TTC549 (cell line): ENCODE measurements around the gene VARS2.
"Not testable (repeated sequence)": the region's sequence is repeated elsewhere in the genome, so short reads cannot be mapped to it uniquely, and the experiment has no call there.

Experiments
- FAIRE-seq: peaks from 2 replicates; lab custom pipeline; 2012; peaks lifted over from hg19 to GRCh38; lab: Jason Lieb, UNC

Gene VARS2

GRCh38 chr6:30914076-30914853, at the start of gene VARS2:
Gene VARS2, plus strand, starts transcription at chr6:30914238. Its CDS starts 599 bp downstream, at chr6:30914837.
- FAIRE-seq: no peak

- no peak for FAIRE-seq
These were observed 49.7 kb upstream of the VARS2 start for GRCh38 chr6:30864325-30864724.

- FAIRE-seq: not testable (repeated sequence)
These were observed 44.7 kb upstream of the VARS2 start for GRCh38 chr6:30869241-30869749.

- FAIRE-seq: no peak
These were observed 43.5 kb upstream of the VARS2 start for GRCh38 chr6:30870546-30870945.

- FAIRE-seq: no peak
These were observed 42.4 kb upstream of the VARS2 start for GRCh38 chr6:30871592-30872183.

- no peak for FAIRE-seq
These were observed 40.8 kb upstream of the VARS2 start for GRCh38 chr6:30873137-30873640.

GRCh38 chr6:30873795-30874194, 40.2 kb upstream of the VARS2 start:
- FAIRE-seq: not testable (repeated sequence)

GRCh38 chr6:30875244-30876038, 38.6 kb upstream of the VARS2 start:
- no peak for FAIRE-seq

GRCh38 chr6:30876039-30876730, 37.9 kb upstream of the VARS2 start:
- FAIRE-seq: no peak

GRCh38 chr6:30877419-30878262, 36.4 kb upstream of the VARS2 start:
- FAIRE-seq: no peak

GRCh38 chr6:30879684-30880427, 34.2 kb upstream of the VARS2 start:
- FAIRE-seq: no peak

- no peak for FAIRE-seq
These were observed 33.3 kb upstream of the VARS2 start for GRCh38 chr6:30880698-30881252.

- FAIRE-seq: no peak
These were observed 32.4 kb upstream of the VARS2 start for GRCh38 chr6:30881392-30882203.

GRCh38 chr6:30882204-30882758, 31.8 kb upstream of the VARS2 start:
- no peak for FAIRE-seq

- no peak for FAIRE-seq
These were observed 31.0 kb upstream of the VARS2 start for GRCh38 chr6:30882759-30883684.

- no peak for FAIRE-seq
These were observed 30.1 kb upstream of the VARS2 start, which contains the start of gene DDR1 for GRCh38 chr6:30883685-30884520. Gene DDR1, plus strand, starts transcription at chr6:30884519. Its CDS starts 4,211 bp downstream, at chr6:30888730.
